Lung (tissue), 12 donors: ENCODE measurements around the gene CMTM7. TPM values are rescaled to one million over a fixed set of nuclear protein-coding genes. Genes with fewer than 3 reads are reported as not detected.

Experiments
- ATAC-seq: fragments of 200-7000 bp; cut with Tn5 transposase; one replicate; pipeline ENCODE4 v1.9.1; 2020; ENCODE audit warnings: moderate number of reproducible peaks; ENCODE audit not compliant: insufficient read depth, low FRiP score
- DNase-seq, 3 donors: peaks; one replicate each; pipeline ENCODE4 v3.0.0-alpha.2; 2013 to 2017
- H3K27ac ChIP-seq, 2 donors: one replicate each; pipeline ENCODE4 v1.5.1; 2013; ENCODE audit warnings: mild to moderate bottlenecking in 2 of 2, moderate library complexity in 2 of 2, control low read depth in 1 of 2, inconsistent platforms in 1 of 2, low read depth in 1 of 2, low read length in 1 of 2
- H3K27me3 ChIP-seq, 3 donors: one replicate each; pipeline ENCODE4 v1.5.1; 2013; ENCODE audit warnings: low read length in 2 of 3; ENCODE audit not compliant: control insufficient read depth in 3 of 3, insufficient read depth in 3 of 3
- H3K36me3 ChIP-seq, 4 donors: one replicate each; pipeline ENCODE4 v1.5.1; 2013; ENCODE audit warnings: low read length in 4 of 4, mild to moderate bottlenecking in 1 of 4, moderate library complexity in 1 of 4; ENCODE audit not compliant: control insufficient read depth in 4 of 4, insufficient read depth in 4 of 4
- H3K4me1 ChIP-seq, 5 donors: one replicate each; pipeline ENCODE4 v1.5.1; 2013; ENCODE audit warnings: low read length in 5 of 5, mild to moderate bottlenecking in 2 of 5, moderate library complexity in 1 of 5; ENCODE audit not compliant: control insufficient read depth in 5 of 5, insufficient read depth in 5 of 5
- H3K4me3 ChIP-seq: one replicate; pipeline ENCODE4 v1.5.1; 2013; ENCODE audit warnings: mild to moderate bottlenecking, control low read depth, moderate library complexity
- H3K9ac ChIP-seq, 2 donors: one replicate each; pipeline ENCODE4 v1.5.1; 2013; ENCODE audit warnings: low read length in 2 of 2, control low read depth in 1 of 2; ENCODE audit not compliant: insufficient read depth in 1 of 2
- H3K9me3 ChIP-seq, 4 donors: one replicate each; pipeline ENCODE4 v1.5.1; 2013; ENCODE audit warnings: low read length in 3 of 4, mild to moderate bottlenecking in 1 of 4, moderate library complexity in 1 of 4; ENCODE audit not compliant: control insufficient read depth in 4 of 4, insufficient read depth in 3 of 4
- WGBS, 2 donors: extraction: QIAGEN DNeasy Blood & Tissue Kit; methylation state at CpG; one replicate each; pipeline ENCODE4 v1.1.7; 2013; 5-methylcytosine and 5-hydroxymethylcytosine counted together
- polyA plus RNA-seq, 2 donors: library from polyadenylated mRNA; stranded (reverse); fragments of 200-250 nt; gene quantifications; one replicate each; pipeline ENCODE4 v1.2.1, GENCODE V29; 2013
- total RNA-seq, 2 donors: library from RNA; depleted of rRNA in 1 of 2; stranded (reverse); fragments of >200 nt in 1 of 2; gene quantifications; one replicate each; pipeline ENCODE4 v1.2.1, GENCODE V29; 2014 to 2021
- TF ChIP-seq, protein P1 (sequence below): IDR thresholded peaks from 2 replicates; pipeline ENCODE4 v1.5.1; 2012; ENCODE audit warnings: mild to moderate bottlenecking; ENCODE audit errors: control extremely low read depth, extremely low read depth
- donor health status: control.
- donor health status: control.
- donor health status: Bipolar disorder and iron deficiency.
- donor health status: healthy.
- donor health status: DM: yes; HTN: yes; CAD: no.

The CMTM7 gene
- total and polyA plus RNA-seq, 4 donors = 33.1 to 46.8 (median 43.8) TPM

GRCh38 chr3:32432711-32433530 lies 41.3 kb downstream of the CMTM7 start:
- 72 to 82% methylated on average over 12 of the region's 12 CpGs for WGBS, 2 donors
- H3K4me3 ChIP-seq = no peak overlapping the region
- DNase-seq = peak in 1 of 3 donors; percentile 28

DNA sequence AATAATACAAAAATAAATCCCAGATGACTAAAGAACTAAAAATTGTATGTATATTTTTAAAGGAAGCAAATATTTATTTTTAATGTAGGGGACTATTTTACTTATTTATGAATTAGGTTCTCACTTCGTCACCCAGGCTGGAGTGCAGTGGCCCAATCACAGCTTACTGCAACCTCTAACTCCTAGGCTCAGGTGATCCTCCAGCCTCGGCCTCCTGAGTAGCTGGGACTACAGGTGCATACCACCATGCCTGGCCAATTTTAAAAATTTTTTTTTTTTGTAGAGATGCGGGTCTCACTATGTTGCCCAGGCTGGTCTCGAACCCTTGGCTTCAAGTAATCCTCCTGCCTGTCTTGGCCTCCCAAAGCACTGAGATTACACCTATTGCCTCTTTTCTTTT lies 42.6 kb downstream of the CMTM7 start:
- Histone ChIP-seq H3K9me3 (peaks cover 0 to 2% (median 0%) of the 10 kb centered on the region in 4 donors), H3K4me3 (no peak overlapping the region), H3K9ac (no peak overlapping the region), H3K27me3 (no peaks in the 10 kb centered on the region), H3K27ac (no peak overlapping the region), H3K4me1 (peaks cover 0 to 6% (median 0%) of the 10 kb centered on the region in 5 donors), H3K36me3 (no peaks in the 10 kb centered on the region)
- 99% methylated on average over 4 of the region's 4 CpGs for WGBS, 2 donors
- no peak for ATAC-seq
- no peak for DNase-seq
- TF ChIP-seq, protein P1, sequence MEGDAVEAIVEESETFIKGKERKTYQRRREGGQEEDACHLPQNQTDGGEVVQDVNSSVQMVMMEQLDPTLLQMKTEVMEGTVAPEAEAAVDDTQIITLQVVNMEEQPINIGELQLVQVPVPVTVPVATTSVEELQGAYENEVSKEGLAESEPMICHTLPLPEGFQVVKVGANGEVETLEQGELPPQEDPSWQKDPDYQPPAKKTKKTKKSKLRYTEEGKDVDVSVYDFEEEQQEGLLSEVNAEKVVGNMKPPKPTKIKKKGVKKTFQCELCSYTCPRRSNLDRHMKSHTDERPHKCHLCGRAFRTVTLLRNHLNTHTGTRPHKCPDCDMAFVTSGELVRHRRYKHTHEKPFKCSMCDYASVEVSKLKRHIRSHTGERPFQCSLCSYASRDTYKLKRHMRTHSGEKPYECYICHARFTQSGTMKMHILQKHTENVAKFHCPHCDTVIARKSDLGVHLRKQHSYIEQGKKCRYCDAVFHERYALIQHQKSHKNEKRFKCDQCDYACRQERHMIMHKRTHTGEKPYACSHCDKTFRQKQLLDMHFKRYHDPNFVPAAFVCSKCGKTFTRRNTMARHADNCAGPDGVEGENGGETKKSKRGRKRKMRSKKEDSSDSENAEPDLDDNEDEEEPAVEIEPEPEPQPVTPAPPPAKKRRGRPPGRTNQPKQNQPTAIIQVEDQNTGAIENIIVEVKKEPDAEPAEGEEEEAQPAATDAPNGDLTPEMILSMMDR = no peak

More at GRCh38 chr3:32432711-32433530, 41.3 kb downstream of the CMTM7 start:
- ATAC-seq = no peak
- peak overlapping the region in 1 of 2 donors; percentile 13 for H3K27ac ChIP-seq
- TF ChIP-seq, protein P1 = no peak
- H3K9ac ChIP-seq = no peak overlapping the region
- H3K4me1 ChIP-seq = peaks cover 0 to 10% (median 4%) of the 10 kb centered on the region in 5 donors
- H3K9me3 ChIP-seq = peaks cover 0 to under 1% (median 0%) of the 10 kb centered on the region in 4 donors
- no peaks in the 10 kb centered on the region for H3K36me3 ChIP-seq
- no peaks in the 10 kb centered on the region for H3K27me3 ChIP-seq

DNA sequence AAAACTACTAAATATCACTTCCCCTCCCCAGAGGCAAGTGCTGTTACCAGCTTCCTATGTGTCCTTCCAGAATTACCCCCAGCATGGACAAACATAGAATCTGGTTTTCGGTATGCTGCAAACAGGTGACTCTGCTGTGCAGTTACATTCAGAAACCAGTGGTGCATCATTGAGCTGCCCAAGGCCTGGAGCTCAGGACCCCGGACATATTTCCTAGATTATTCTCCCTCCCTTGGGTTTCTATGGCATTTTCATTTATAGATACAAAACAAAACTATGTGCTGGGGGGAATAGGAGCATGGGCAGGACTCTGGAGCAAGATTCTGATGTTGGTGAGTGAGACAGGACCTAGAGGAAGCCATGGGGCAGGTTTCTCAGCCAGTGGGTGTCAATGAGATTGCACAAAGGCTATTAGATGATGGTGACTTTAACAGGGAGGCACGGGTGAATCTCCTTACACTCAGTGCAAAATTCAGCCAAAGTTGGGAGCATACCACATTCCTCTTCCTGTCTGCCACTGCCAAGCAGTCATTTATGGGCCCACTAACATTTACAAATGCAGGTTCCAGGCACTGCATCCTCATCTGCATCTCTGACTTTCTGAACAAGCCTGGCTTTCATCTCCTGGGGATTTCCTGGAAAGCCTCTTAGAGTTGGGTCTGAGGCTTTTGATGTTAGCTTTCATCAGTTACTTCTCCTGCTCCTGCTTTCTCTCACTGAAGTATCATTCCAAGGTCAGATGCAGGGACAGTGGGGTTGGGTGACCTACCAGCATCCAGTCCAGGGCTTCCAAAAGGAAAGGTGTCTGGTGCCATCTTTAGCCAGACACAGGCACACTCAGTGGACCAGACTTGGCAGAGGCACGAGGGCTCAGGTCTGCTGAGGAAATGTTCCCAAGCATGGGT lies 44.5 kb downstream of the CMTM7 start:
- no peak for DNase-seq
- peaks cover 0 to 2% (median 0%) of the 10 kb centered on the region in 4 donors for H3K9me3 ChIP-seq
- H3K4me3 ChIP-seq = no peak overlapping the region
- H3K36me3 ChIP-seq = no peaks in the 10 kb centered on the region
- WGBS, 2 donors = 85 to 86% methylated on average over 4 of the region's 4 CpGs
- TF ChIP-seq, protein P1 = no peak
- peaks cover 0 to 8% (median 0%) of the 10 kb centered on the region in 5 donors for H3K4me1 ChIP-seq
- H3K9ac ChIP-seq = no peak overlapping the region
- no peak overlapping the region for H3K27ac ChIP-seq
- no peaks in the 10 kb centered on the region for H3K27me3 ChIP-seq
- no peak for ATAC-seq
